Measurements from ENCODE around the gene KLHL36.

DNA sequence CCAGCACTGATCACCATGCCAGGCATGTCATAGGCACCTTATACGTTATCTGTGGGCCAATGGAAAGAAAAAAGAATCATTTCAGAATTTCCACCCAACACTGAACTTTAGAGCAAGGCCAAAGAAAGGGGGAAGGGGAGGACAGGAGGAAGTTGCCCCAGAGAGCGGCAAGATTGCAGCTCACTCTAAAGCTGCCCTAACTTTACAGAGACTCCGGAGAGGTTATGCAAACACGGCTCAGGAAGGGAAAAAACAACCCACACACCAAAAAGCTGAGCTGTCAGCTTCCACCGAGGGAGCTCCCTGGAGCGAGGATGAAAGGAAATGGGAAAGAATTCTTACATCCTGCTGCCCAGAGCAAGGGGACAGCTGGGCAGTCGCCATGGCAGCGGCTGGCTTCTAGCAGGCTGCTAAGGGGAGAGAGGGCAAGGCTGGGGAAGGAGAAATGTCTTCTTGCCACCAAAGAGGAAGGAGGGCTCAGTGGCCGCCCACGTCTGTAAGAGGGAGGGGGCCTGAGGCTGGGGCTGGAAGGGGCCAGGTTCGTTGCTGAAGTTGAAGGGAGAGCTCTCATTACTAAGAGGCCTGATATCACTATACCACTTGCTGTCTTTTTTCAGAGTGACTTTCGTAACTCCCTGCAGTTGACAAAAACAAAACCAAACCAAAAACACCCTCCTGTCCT, 48.6 kb upstream of the KLHL36 start:
- TF ChIP-seq POLR2AphosphoS5 (IDR thresholded peaks at IDR 0.05; ENCODE audit: low read depth, low read length) (peak; percentile 82), POLR2A (IDR thresholded peaks at IDR 0.05; ENCODE audit: low read depth, low read length) (peak; percentile 79), TAF1 (IDR thresholded peaks at IDR 0.05; ENCODE audit: borderline replicate concordance, low read depth, low read length) (peak; percentile 19; the same call in 1 of the 2 replicates)
